GM19452 (cell line): Measurements from ENCODE around the gene FDCSP.
"Not testable (repeated sequence)": the region's sequence is repeated elsewhere in the genome, so short reads cannot be mapped to it uniquely, and the experiment has no call there.

Source experiments
- ATAC-seq: cut with Tn5 transposase; IDR thresholded peaks from one replicate; pipeline ENCODE4 v1.9.1; 2021; ENCODE audit not compliant: unreplicated experiment

FDCSP gene

GRCh38 chr4:70239131-70239883 is 13.4 kb downstream of the FDCSP start:
- ATAC-seq, result no peak

- ATAC-seq, result no peak
Observed at GRCh38 chr4:70239884-70240591, 14.1 kb downstream of the FDCSP start.

- not testable (repeated sequence) for ATAC-seq
Observed at GRCh38 chr4:70242297-70242696, 16.4 kb downstream of the FDCSP start, which contains the start of gene CSN3. Gene CSN3 (plus strand): TSS chr4:70242597. CDS start chr4:70244820, 2,223 bp downstream.

GRCh38 chr4:70243091-70243490 is 17.2 kb downstream of the FDCSP start:
- no peak for ATAC-seq

- no peak for ATAC-seq
Observed at GRCh38 chr4:70251250-70251944, 25.5 kb downstream of the FDCSP start.

GRCh38 chr4:70251945-70252277 is 26.0 kb downstream of the FDCSP start:
- ATAC-seq, result no peak

GRCh38 chr4:70269674-70270073 is 43.8 kb downstream of the FDCSP start:
- ATAC-seq, result no peak

GRCh38 chr4:70277121-70277520 is 51.2 kb downstream of the FDCSP start:
- ATAC-seq, result no peak

GRCh38 chr4:70280567-70280966 is 54.6 kb downstream of the FDCSP start:
- no peak for ATAC-seq
